ENCODE data around the gene SLC35A4.
"Not testable (repeated sequence)": the region's sequence is repeated elsewhere in the genome, so short reads cannot be mapped to it uniquely, and the experiment has no call there.

Gene SLC35A4

GRCh38 chr5:140558542-140558941 is 6.1 kb upstream of the SLC35A4 start:
- no peak for DNase-seq

- no peak for DNase-seq
Observed at GRCh38 chr5:140560227-140560626, 4.4 kb upstream of the SLC35A4 start.

GRCh38 chr5:140561753-140562523 is 2.7 kb upstream of the SLC35A4 start:
- no peak for DNase-seq

GRCh38 chr5:140563596-140563995 is 1.0 kb upstream of the SLC35A4 start:
- no peak for DNase-seq

- no peak for DNase-seq
Observed at GRCh38 chr5:140565024-140565779, 574 bp downstream of the SLC35A4 start.

- DNase-seq, result no peak
Observed at GRCh38 chr5:140565780-140566095, 1.1 kb downstream of the SLC35A4 start.

- DNase-seq, result no peak
Observed at GRCh38 chr5:140566665-140567064, 2.0 kb downstream of the SLC35A4 start.

GRCh38 chr5:140567136-140567818 is 2.6 kb downstream of the SLC35A4 start:
- no peak for DNase-seq

GRCh38 chr5:140567871-140568270 is 3.2 kb downstream of the SLC35A4 start:
- DNase-seq, result no peak

- no peak for DNase-seq
Observed at GRCh38 chr5:140568443-140569063, 3.9 kb downstream of the SLC35A4 start.

GRCh38 chr5:140569197-140569596 is 4.6 kb downstream of the SLC35A4 start:
- DNase-seq, result no peak

- DNase-seq, result no peak
Observed at GRCh38 chr5:140570058-140570457, 5.4 kb downstream of the SLC35A4 start.

GRCh38 chr5:140570488-140570887 is 5.9 kb downstream of the SLC35A4 start:
- no peak for DNase-seq

- no peak for DNase-seq
Observed at GRCh38 chr5:140571105-140571504, 6.5 kb downstream of the SLC35A4 start.

GRCh38 chr5:140573683-140574082 is 9.1 kb downstream of the SLC35A4 start:
- DNase-seq, result no peak

- no peak for DNase-seq
Observed at GRCh38 chr5:140574165-140574564, 9.5 kb downstream of the SLC35A4 start.

- DNase-seq, result no peak
Observed at GRCh38 chr5:140575309-140575708, 10.7 kb downstream of the SLC35A4 start.

GRCh38 chr5:140576776-140577201 is 12.2 kb downstream of the SLC35A4 start:
- DNase-seq, result no peak

- DNase-seq, result not testable (repeated sequence)
Observed at GRCh38 chr5:140579188-140579747, 14.6 kb downstream of the SLC35A4 start.

GRCh38 chr5:140587495-140587894 is 22.9 kb downstream of the SLC35A4 start:
- DNase-seq, result no peak

GRCh38 chr5:140588311-140589070 is 23.9 kb downstream of the SLC35A4 start:
- no peak for DNase-seq

GRCh38 chr5:140590861-140591260 is 26.2 kb downstream of the SLC35A4 start:
- no peak for DNase-seq
